H9 (cell line): ENCODE data around the gene PDE4B. TPM values are rescaled to one million over a fixed set of nuclear protein-coding genes. Genes with fewer than 3 reads are reported as not detected.
"Not testable (repeated sequence)": the region's sequence is repeated elsewhere in the genome, so short reads cannot be mapped to it uniquely, and the experiment has no call there.

Source experiments
- DNase-seq: peaks from one replicate; pipeline ENCODE4 v3.0.0-alpha.2; 2017
- H2AFZ ChIP-seq: one replicate; pipeline ENCODE4 v1.6.1; 2013; ENCODE audit warnings: mild to moderate bottlenecking, low read length, control low read depth, moderate library complexity
- H2AK5ac ChIP-seq: 2 replicates; pipeline ENCODE4 v1.6.1; 2013; ENCODE audit warnings: low read length, control low read depth, mixed read lengths; ENCODE audit not compliant: insufficient read length
- H2BK120ac ChIP-seq: one replicate; pipeline ENCODE4 v1.6.1; 2013; ENCODE audit warnings: low read depth, mild to moderate bottlenecking, low read length, control low read depth, inconsistent platforms; ENCODE audit not compliant: poor library complexity, severe bottlenecking
- H2BK12ac ChIP-seq: 2 replicates; pipeline ENCODE4 v1.6.1; 2013; ENCODE audit warnings: low read length, control low read depth, mixed read lengths, low read depth; ENCODE audit not compliant: insufficient read length
- H2BK15ac ChIP-seq: 2 replicates; pipeline ENCODE4 v1.6.1; 2013; ENCODE audit warnings: low read depth, low read length, control low read depth
- H2BK20ac ChIP-seq: one replicate; pipeline ENCODE4 v1.6.1; 2013; ENCODE audit warnings: low read depth, mild to moderate bottlenecking, low read length, control low read depth, inconsistent platforms; ENCODE audit not compliant: poor library complexity, severe bottlenecking
- H2BK5ac ChIP-seq: 2 replicates; pipeline ENCODE4 v1.6.1; 2013; ENCODE audit warnings: low read length, control low read depth, mixed read lengths; ENCODE audit not compliant: insufficient read length
- H3K14ac ChIP-seq: 2 replicates; pipeline ENCODE4 v1.6.1; 2013; ENCODE audit warnings: low read length, control low read depth; ENCODE audit not compliant: insufficient read depth
- H3K18ac ChIP-seq: 2 replicates; pipeline ENCODE4 v1.6.1; 2013; ENCODE audit warnings: low read depth, mild to moderate bottlenecking, mixed read lengths, low read length, control low read depth; ENCODE audit not compliant: insufficient read length
- H3K23ac ChIP-seq: 2 replicates; pipeline ENCODE4 v1.6.1; 2013; ENCODE audit warnings: low read length, control low read depth, mixed read lengths, low read depth; ENCODE audit not compliant: insufficient read length
- H3K23me2 ChIP-seq: 2 replicates; pipeline ENCODE4 v1.6.1; 2013; ENCODE audit warnings: low read depth, mild to moderate bottlenecking, mixed read lengths, low read length, control low read depth; ENCODE audit not compliant: insufficient read length, poor library complexity, severe bottlenecking
- H3K27ac ChIP-seq: 2 replicates; pipeline ENCODE4 v1.5.1; 2013; ENCODE audit warnings: low read length, control low read depth, mixed read lengths, low read depth; ENCODE audit not compliant: insufficient read length
- H3K27me3 ChIP-seq: 2 replicates; pipeline ENCODE4 v1.6.1; 2013; ENCODE audit warnings: low read length, control low read depth, inconsistent platforms; ENCODE audit not compliant: insufficient read depth
- H3K4ac ChIP-seq: 2 replicates; pipeline ENCODE4 v1.6.1; 2013; ENCODE audit warnings: low read depth, mild to moderate bottlenecking, control low read depth, inconsistent platforms, low read length, moderate library complexity
- H3K4me1 ChIP-seq: 2 replicates; pipeline ENCODE4 v1.6.1; 2013; ENCODE audit warnings: low read length, control low read depth, inconsistent platforms; ENCODE audit not compliant: insufficient read depth
- H3K4me2 ChIP-seq: 2 replicates; pipeline ENCODE4 v1.6.1; 2013; ENCODE audit warnings: low read length, control low read depth, mixed read lengths; ENCODE audit not compliant: insufficient read length, insufficient read depth
- H3K56ac ChIP-seq: 2 replicates; pipeline ENCODE4 v1.6.1; 2013; ENCODE audit warnings: low read depth, mild to moderate bottlenecking, mixed read lengths, low read length, control low read depth; ENCODE audit not compliant: insufficient read length
- H3K79me1 ChIP-seq: 2 replicates; pipeline ENCODE4 v1.6.1; 2013; ENCODE audit warnings: low read depth, mild to moderate bottlenecking, moderate library complexity, low read length, control low read depth, inconsistent platforms; ENCODE audit not compliant: insufficient read depth, poor library complexity, severe bottlenecking
- H3K79me2 ChIP-seq: 2 replicates; pipeline ENCODE4 v1.6.1; 2013; ENCODE audit warnings: low read length, control low read depth, inconsistent platforms; ENCODE audit not compliant: insufficient read depth
- H3K9ac ChIP-seq: 2 replicates; pipeline ENCODE4 v1.6.1; 2013; ENCODE audit warnings: low read length, control low read depth, mixed read lengths; ENCODE audit not compliant: insufficient read length; ENCODE audit errors: extremely low read depth
- H3K9me3 ChIP-seq: one replicate; pipeline ENCODE4 v1.6.1; 2013; ENCODE audit warnings: low read depth, low read length, inconsistent platforms; ENCODE audit not compliant: control insufficient read depth
- H3T11ph ChIP-seq: one replicate; pipeline ENCODE4 v1.6.1; 2013; ENCODE audit warnings: mild to moderate bottlenecking, low read length, control low read depth, inconsistent platforms
- H4K20me1 ChIP-seq: one replicate; pipeline ENCODE4 v1.6.1; 2013; ENCODE audit not compliant: control insufficient read depth, insufficient read length, insufficient read depth
- H4K5ac ChIP-seq: 2 replicates; pipeline ENCODE4 v1.6.1; 2013; ENCODE audit warnings: low read depth, mild to moderate bottlenecking, mixed read lengths, low read length, control low read depth; ENCODE audit not compliant: insufficient read length
- H4K8ac ChIP-seq: replicated peaks from 2 replicates; pipeline ENCODE4 v1.6.1; 2013; ENCODE audit warnings: low read length, control low read depth, mixed read lengths, low read depth; ENCODE audit not compliant: insufficient read length
- H4K91ac ChIP-seq: 2 replicates; pipeline ENCODE4 v1.6.1; 2013; ENCODE audit warnings: low read depth, mild to moderate bottlenecking, moderate library complexity, mixed read lengths, low read length, control low read depth; ENCODE audit not compliant: insufficient read length
- H3K27ac Mint-ChIP-seq, 3 experiments: 2 replicates in 2 of 3; 3 replicates in 1 of 3; pipeline ENCODE4 v1.8.0; 2020 to 2021; ENCODE audit warnings: mixed read lengths in 3 of 3, mild to moderate bottlenecking in 1 of 3, moderate library complexity in 1 of 3
- H3K27me3 Mint-ChIP-seq: 2 replicates; pipeline ENCODE4 v1.8.0; 2021; ENCODE audit warnings: low read depth, mild to moderate bottlenecking, moderate library complexity, mixed read lengths
- H3K36me3 Mint-ChIP-seq, 3 experiments: 2 replicates in 2 of 3; 3 replicates in 1 of 3; pipeline ENCODE4 v1.8.0; 2020 to 2021; ENCODE audit warnings: low read depth in 3 of 3, mixed read lengths in 3 of 3; ENCODE audit not compliant: insufficient read depth in 1 of 3
- H3K4me1 Mint-ChIP-seq, 2 experiments: 2 replicates each; pipeline ENCODE4 v1.8.0; 2020; ENCODE audit warnings: mixed read lengths in 2 of 2
- H3K4me3 Mint-ChIP-seq, 2 experiments: 2 replicates in 1 of 2; 3 replicates in 1 of 2; pipeline ENCODE4 v1.8.0; 2020 to 2021; ENCODE audit warnings: mild to moderate bottlenecking in 2 of 2, mixed read lengths in 2 of 2, moderate library complexity in 1 of 2
- H3K9me3 Mint-ChIP-seq, 2 experiments: 2 replicates in 1 of 2; 3 replicates in 1 of 2; pipeline ENCODE4 v1.8.0; 2020; ENCODE audit warnings: mild to moderate bottlenecking in 2 of 2, mixed read lengths in 2 of 2, moderate library complexity in 1 of 2
- WGBS: extraction: QIAGEN DNeasy Blood & Tissue Kit; methylation state at CpG from one replicate; pipeline ENCODE4 v1.1.7; 2013; ENCODE audit warnings: missing lambda C conversion rate, low lambda C conversion rate, mixed read lengths; ENCODE audit not compliant: insufficient read length; ENCODE audit errors: extremely low coverage; 5-methylcytosine and 5-hydroxymethylcytosine counted together
- total RNA-seq: library from RNA; stranded (reverse); gene quantifications from 2 replicates; pipeline ENCODE4 v1.2.1, GENCODE V29; 2021
- TF ChIP-seq, protein P1 (sequence below): fragments of 200-600 bp; sonication (generic); conservative IDR thresholded peaks from 3 replicates; pipeline ENCODE4 v1.8.0; 2021; ENCODE audit warnings: antibody characterized with exemption, mild to moderate bottlenecking

PDE4B gene
- total RNA-seq, 1 experiment from 2014 or later, result 19.8 TPM

DNA sequence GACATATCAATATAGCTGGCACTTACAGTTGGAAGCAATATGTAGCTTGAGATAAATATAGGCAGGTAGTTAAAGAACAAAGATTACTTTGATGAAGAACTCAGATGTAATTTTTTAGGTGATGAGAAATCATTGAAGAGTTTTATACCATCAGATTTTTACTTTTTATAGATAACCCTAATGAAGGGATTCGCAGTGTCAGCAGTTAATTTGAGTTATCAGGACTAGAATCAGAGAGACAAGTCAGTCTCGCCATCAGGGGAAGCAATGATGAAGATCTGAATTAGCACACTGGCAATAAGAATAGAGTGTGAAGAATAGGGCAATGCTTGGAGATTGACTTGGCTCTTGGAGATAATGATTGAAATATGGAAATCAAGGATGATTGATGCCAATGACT lies 342.5 kb downstream of the PDE4B start:
- Histone ChIP-seq H2BK15ac (no peak overlapping the region), H2BK120ac (no peak overlapping the region), H3K14ac (no peak overlapping the region), H3K23ac (no peak overlapping the region), H2BK20ac (no peak overlapping the region), H2BK12ac (no peak overlapping the region), H4K8ac (no peak overlapping the region), H3K79me1 (no peaks in the 10 kb centered on the region), H4K91ac (no peak overlapping the region), H2AK5ac (no peak overlapping the region), H3K4ac (no peak overlapping the region), H2BK5ac (no peak overlapping the region), H3K9me3 (no peaks in the 10 kb centered on the region), H3K27me3 (no peaks in the 10 kb centered on the region), H3K27ac (no peak overlapping the region), H3K79me2 (no peaks in the 10 kb centered on the region), H2AFZ (no peak overlapping the region), H3K23me2 (no peaks in the 10 kb centered on the region), H3K56ac (no peak overlapping the region), H3K9ac (no peak overlapping the region), H4K20me1 (no peaks in the 10 kb centered on the region), H3K4me2 (no peak overlapping the region), H3K4me1 (no peaks in the 10 kb centered on the region), H3T11ph (no peak overlapping the region), H3K18ac (no peak overlapping the region), H4K5ac (no peak overlapping the region)
- TF ChIP-seq, protein P1, sequence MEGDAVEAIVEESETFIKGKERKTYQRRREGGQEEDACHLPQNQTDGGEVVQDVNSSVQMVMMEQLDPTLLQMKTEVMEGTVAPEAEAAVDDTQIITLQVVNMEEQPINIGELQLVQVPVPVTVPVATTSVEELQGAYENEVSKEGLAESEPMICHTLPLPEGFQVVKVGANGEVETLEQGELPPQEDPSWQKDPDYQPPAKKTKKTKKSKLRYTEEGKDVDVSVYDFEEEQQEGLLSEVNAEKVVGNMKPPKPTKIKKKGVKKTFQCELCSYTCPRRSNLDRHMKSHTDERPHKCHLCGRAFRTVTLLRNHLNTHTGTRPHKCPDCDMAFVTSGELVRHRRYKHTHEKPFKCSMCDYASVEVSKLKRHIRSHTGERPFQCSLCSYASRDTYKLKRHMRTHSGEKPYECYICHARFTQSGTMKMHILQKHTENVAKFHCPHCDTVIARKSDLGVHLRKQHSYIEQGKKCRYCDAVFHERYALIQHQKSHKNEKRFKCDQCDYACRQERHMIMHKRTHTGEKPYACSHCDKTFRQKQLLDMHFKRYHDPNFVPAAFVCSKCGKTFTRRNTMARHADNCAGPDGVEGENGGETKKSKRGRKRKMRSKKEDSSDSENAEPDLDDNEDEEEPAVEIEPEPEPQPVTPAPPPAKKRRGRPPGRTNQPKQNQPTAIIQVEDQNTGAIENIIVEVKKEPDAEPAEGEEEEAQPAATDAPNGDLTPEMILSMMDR, result no peak
- DNase-seq, result no peak
- Mint-ChIP-seq H3K4me3 (no peak overlapping the region), H3K9me3 (no peaks in the 10 kb centered on the region), H3K36me3 (no peaks in the 10 kb centered on the region), H3K27me3 (no peaks in the 10 kb centered on the region; the same call in 1 of the 2 replicates), H3K27ac (no peak overlapping the region), H3K4me1 (no peaks in the 10 kb centered on the region)
- whole genome bisulfite sequencing, result no CpG with 5 or more reads among the region's 2 CpGs

DNA sequence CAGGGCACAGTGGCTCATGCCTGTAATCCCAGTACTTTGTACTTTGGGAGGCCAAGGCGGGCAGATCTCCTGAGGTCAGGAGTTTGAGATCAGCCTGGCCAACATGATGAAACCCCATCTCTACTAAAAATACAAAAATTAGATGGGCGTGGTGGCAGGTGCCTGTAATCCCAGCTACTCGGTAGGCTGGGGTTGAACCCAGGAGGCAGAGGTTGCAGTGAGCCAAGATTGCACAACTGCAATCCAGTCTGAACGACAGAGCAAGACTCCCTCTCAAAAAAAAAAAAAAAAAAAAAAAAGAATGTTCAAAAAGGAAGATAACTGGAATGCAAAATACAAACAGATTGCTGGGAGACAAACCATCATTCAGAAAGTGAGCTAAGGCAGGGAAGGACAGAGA lies 343.7 kb downstream of the PDE4B start:
- not testable (repeated sequence) for H3K4me3 Mint-ChIP-seq, H4K91ac ChIP-seq, H2AK5ac ChIP-seq, DNase-seq, H3K9me3 ChIP-seq, H2BK15ac ChIP-seq, H3K56ac ChIP-seq, H2BK120ac ChIP-seq, H3K27me3 Mint-ChIP-seq, H3K18ac ChIP-seq, H2BK20ac ChIP-seq, H3K36me3 Mint-ChIP-seq, H3K79me2 ChIP-seq, H2BK12ac ChIP-seq, H2AFZ ChIP-seq, H3K4ac ChIP-seq, H3K79me1 ChIP-seq, H3K27ac Mint-ChIP-seq, H3K14ac ChIP-seq, H3K27ac ChIP-seq, H2BK5ac ChIP-seq, H3K4me1 Mint-ChIP-seq, H3K4me2 ChIP-seq, H4K20me1 ChIP-seq, H3K23me2 ChIP-seq, H3K9me3 Mint-ChIP-seq, H4K5ac ChIP-seq, H3T11ph ChIP-seq, H3K27me3 ChIP-seq, H3K23ac ChIP-seq, H4K8ac ChIP-seq, H3K9ac ChIP-seq, H3K4me1 ChIP-seq
- WGBS, result no CpG with 5 or more reads among the region's 4 CpGs
